HL-60/S4 treated with phorbol 12-myristate 13-acetate at 8.2 ng/mL for 4 days and 3 days (cell line): ENCODE measurements around the gene CDK10.

ENCODE experiments used
- in situ Hi-C: fragments of 300-500 bp; cut with MboI; formaldehyde crosslinking; loops from 2 replicates; pipeline ENCODE4 v1.15.0; 2022; ENCODE audit warnings: low sequenced_read_pairs

Gene CDK10

DNA sequence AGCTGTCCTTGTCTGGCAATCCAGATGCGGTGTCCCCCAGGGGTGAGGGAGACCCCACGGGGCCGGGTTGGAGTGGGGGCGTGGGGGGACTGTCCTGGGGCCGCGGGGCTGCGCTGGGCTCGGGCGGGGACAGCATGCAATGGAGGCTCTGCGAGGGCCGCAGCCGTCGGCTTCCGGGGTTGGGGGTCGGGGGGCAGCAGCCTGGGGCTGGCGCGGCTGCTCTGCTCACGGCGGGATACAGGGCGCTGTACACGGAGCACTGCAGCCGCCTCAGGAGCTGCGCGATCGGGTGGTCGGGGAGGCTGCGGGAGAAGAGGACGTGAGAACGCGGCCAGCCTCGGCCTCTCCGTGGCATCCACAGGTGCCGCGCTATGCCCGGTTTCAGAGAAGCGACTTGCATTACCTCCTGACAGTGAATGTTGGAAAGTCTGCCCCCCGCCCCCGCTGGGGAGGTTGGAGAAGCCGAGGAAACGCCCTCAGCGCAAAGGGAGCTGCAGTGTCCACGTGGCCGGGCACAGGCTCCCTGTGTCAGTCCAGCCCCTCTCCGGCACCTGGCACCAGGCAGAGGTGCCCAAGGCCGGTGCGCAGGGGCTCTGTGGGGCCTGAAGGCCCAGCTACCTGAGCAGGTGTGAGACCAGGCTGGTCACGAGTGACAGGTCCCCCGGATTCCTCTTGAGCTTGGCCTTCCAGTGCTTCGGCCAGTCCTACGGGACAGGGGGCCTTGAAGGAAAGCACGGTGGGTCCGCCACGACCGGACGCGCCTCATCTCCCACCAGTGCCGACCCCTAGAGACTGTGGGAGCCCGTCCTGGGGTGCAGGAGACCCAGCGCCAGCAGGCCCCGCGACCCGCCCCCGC, 24.4 kb downstream of the CDK10 start:
- in situ Hi-C loops = no loop called here

DNA sequence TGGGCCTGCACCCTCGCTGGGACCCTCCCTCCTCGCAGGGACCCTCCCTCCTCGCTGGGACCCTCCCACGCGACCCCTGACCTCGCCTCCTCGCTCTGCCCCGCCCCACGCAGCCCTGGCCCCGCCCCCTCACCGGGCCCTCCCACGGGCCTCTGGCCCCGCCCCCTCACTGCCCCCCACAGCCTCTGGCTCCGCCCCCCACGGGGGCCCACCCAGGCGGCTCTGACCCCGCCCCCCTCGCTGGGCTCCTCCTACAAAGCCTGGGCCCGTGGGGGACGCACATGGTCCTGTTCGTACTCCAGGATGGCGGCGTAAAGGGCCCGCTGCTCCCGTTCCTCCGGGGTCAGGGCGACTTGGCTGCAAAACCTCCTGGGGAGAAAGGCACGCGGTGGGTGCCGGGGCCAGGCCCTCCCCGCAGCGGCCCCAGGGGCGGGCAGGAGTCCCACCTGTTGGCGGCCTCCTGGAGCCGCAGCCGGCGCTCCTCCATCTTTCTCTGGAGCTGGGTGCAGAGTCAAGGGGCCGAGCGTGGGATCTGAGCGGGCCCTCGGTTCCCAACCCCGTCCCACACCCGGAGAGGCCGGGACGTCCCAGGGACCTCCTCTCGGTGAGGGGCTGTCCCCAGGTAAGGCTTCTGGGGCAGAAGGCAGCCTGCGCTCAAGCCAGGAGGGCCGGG, 25.2 kb downstream of the CDK10 start:
- in situ Hi-C loops = no loop called here

- in situ Hi-C loops = no loop called here
Observed at GRCh38 chr16:89712274-89712781, 25.8 kb downstream of the CDK10 start.

- in situ Hi-C loops = no loop called here
Observed at GRCh38 chr16:89716493-89716892, 30.0 kb downstream of the CDK10 start.

DNA sequence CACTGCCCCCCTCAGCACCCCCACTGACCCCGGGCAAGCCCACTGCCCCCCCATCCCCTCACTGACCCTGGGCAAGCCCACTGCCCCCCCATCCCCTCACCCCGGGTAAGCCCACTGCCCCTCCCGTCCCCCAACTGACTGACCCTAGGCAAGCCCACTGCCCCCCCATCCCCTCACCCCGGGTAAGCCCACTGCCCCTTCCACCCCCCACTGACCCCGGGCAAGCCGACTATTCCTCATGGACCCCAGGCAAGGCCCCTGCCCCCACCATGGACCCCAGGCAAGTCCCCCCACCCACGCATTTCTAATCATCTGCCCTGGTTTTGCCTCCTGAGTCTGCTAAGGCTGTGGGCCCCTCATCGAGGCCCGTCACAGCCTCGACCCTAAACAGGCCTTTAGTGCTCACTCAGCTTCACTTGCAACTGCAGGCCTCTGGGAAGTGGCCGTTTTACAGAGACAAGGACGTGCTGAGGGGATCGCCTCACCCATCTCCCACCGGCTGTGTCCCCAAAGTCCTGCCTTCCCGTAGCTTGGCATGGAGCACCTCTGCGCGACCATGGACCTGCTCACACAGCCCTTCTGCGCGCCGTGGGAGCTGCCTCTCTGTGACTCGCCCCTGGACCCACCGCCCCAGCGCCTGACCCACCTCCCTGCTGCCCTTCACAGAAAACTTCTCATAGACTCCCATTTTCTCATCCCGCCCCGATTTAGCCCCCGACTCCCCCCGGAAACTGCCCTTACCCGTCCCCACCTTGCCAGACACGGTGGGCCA, 30.6 kb downstream of the CDK10 start:
- in situ Hi-C loops = no loop called here

DNA sequence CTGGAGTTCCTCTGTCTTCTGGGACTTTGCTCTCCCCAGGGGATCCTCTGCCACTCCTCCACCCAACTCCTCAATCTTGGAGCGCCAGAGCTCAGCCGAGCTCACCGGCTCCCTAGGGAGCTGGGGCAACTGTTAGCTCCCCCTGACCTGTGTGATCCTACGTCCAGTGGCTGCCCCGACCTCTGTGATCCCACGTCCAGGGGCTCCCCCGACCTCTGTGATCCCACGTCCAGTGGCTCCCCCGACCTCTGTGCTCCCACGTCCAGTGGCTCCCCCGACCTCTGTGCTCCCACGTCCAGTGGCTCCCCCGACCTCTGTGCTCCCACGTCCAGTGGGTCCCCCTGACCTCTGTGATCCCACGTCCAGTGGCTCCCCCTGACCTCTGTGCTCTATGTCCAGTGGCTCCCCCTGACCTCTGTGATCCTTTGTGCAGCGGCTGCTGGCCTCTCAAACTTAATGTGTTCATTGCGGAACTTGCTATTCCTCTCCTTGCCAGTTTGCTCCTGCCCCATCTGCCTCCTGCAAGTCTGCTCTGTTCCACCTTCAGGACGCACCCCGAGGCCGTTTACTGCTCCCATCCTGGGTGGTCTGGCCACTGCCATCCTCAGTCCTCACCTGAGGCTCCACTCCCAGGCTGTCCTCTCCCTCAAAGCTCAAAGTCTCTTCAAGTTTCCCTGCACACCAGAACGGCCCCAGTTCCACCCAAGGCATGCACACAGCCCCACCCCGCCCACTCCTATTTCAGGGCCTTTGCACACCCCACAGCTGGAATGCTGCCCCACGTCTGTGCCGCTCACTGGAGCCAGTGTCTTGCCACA, 31.4 kb downstream of the CDK10 start:
- in situ Hi-C loops = no loop called here

DNA sequence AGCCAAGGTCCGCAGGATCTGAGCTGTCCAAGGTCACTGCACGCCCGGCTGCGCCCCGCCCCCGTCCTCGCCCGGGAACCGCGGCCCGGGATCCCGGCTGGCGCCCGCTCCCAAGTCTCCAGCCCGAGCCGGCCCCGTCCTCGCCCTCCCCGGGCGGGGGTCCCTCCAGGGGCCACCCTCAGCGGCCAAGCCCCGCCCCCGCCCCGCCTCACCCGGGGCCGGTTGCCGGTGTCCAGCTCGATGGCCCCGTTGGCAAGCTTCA, 34.0 kb downstream of the CDK10 start:
- in situ Hi-C loops = no loop called here

GRCh38 chr16:89720813-89721545, 34.5 kb downstream of the CDK10 start, which contains the start of the genes VPS9D1 and ZNF276:
Gene VPS9D1, minus strand, starts transcription at chr16:89720898. Its CDS starts 37 bp downstream, at chr16:89720861.
Gene ZNF276, plus strand, starts transcription at chr16:89721537. Its CDS starts 104 bp downstream, at chr16:89721641.
- in situ Hi-C loops = no loop called here

GRCh38 chr16:89721546-89722391, 35.3 kb downstream of the CDK10 start:
- in situ Hi-C loops = no loop called here

GRCh38 chr16:89722392-89723278, 36.1 kb downstream of the CDK10 start:
- in situ Hi-C loops = no loop called here

GRCh38 chr16:89723279-89724250, 37.1 kb downstream of the CDK10 start:
- in situ Hi-C loops = no loop called here

DNA sequence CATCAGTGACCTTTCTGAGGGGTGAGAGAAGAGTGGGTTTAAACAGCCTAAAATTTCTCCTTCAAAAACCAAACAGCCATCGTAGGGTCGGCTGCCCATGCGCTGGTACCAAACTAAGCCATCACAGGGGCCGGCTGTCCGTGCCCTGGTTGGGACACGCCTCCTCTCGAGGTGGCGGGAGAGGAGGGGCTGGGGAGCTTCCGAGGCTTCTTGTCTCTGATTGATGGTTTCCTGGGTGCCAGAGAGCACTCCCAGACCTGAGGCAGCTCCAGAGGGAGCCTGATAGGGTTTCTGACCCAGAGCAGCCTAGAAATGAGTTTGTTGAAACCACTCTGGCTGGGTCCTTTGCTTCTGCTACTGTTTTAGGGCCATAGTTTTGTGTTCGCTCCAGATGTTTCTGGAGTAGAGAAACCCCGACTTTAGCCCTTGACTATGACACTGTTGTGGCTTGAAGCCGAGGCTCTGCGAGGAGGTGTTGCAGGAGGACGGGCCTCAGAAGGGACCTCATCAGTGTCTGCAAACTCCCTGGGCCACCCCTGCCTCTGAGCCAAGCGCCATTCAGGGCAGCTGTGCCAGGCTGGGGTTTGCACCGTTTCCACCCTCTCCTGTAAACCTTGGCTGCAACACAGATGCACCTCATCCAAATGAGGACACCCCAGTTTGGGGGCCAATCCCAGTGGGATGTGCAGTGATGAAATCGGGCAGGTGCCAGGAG, 41.1 kb downstream of the CDK10 start:
- in situ Hi-C loops = no loop called here

- in situ Hi-C loops = no loop called here
Observed at GRCh38 chr16:89729293-89729692, 42.8 kb downstream of the CDK10 start.

DNA sequence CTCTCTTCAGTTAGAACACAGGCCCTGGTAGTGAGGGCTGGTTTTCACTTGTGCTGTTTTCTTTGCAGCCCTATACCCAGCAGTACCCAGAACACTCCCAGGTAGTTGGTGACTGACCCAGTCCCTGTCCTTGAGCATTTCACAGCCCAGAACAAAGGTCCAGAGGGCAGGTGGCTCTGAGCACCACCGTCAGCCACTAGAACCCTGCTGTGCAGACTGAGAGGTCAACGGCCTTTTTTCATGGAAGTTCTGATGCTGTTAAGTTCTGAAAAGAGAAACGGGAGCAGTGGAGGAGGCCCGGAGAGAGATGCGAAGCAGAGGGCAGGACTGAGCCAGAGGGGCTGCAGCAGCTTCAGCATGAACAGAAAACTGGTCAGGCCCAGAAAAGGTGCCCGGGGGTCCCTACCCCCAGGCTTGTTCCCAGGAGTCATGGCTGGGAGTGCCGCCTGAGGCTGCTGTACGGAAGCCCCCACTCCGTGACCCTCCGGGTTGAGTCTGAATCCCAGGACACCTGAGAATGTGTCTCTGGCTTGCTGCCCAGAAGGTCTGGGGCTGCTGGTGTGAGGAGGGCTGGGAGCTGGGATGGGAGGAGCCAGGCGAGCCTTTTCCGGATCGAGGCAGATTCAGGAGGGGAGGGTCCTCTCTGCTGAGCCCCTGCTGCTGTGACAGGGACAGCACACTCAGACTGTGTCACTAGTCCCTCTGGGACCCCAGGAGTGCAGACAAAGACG, 43.5 kb downstream of the CDK10 start:
- in situ Hi-C loops = no loop called here

DNA sequence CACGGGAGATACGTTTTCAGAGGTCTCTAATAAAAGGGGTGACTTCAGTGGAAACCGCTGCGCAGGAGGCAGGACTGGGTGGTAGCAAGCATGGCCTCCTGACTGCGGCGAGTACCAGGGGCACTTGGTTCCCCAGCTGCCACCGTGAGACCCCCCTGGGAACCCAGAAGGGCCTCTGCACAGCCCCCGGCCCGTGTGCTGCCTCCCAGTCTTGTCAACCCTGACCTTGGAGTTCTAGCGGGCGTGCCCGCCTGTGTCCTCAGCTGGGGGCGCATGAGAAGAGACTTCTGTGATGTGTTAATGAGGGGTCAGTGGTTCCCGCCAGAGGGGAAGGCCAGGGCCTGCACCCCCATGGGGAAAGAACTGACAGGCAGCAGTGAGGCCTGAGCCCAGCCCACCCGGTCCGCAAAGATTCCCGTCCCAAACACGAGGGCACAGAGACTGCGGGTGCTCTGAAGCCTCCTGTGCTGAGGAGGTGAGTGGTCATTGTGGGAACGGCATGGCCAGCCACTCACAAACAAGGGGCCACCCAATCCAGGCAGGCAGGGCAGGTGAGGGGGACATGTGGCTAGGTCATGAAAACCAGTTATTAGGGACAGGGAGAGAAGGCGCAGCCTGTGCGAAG, 44.2 kb downstream of the CDK10 start:
- in situ Hi-C loops = no loop called here
